Ascending aorta (tissue), 2 donors: Measurements from ENCODE around the gene OGFR. TPM values are rescaled to one million over a fixed set of nuclear protein-coding genes. Genes with fewer than 3 reads are reported as not detected.

Experiments
- DNase-seq, 2 donors: peaks; one replicate each; pipeline ENCODE4 v3.0.0-alpha.2; 2019; ENCODE audit warnings: low spot score in 2 of 2
- H3K27ac ChIP-seq, 2 donors: fragments of 200-600 bp; sonication (generic); one replicate each; pipeline ENCODE4 v1.5.1; 2016 to 2017; ENCODE audit warnings: mild to moderate bottlenecking in 1 of 2
- H3K27me3 ChIP-seq: fragments of 200-600 bp; sonication (generic); one replicate; pipeline ENCODE4 v1.5.1; 2017
- H3K36me3 ChIP-seq, 2 donors: fragments of 200-600 bp; sonication (generic); one replicate each; pipeline ENCODE4 v1.5.1; 2016
- H3K4me1 ChIP-seq, 2 donors: fragments of 200-600 bp; sonication (generic); one replicate each; pipeline ENCODE4 v1.5.1; 2016 to 2017; ENCODE audit warnings: mild to moderate bottlenecking in 1 of 2
- H3K4me3 ChIP-seq, 2 donors: fragments of 200-600 bp; sonication (generic); one replicate each; pipeline ENCODE4 v1.5.1; 2016 to 2017; ENCODE audit warnings: mild to moderate bottlenecking in 1 of 2
- H3K9me3 ChIP-seq, 2 donors: fragments of 200-600 bp; sonication (generic); one replicate each; pipeline ENCODE4 v1.5.1; 2016
- intact Hi-C: fragments of 100-400 bp; cut with DNase I; formaldehyde crosslinking; loops from one replicate; pipeline ENCODE4 v1.15.1; 2023
- total RNA-seq: library from RNA; depleted of rRNA; stranded (reverse); fragments of >200 nt; gene quantifications from one replicate; pipeline ENCODE4 v1.1.0, GENCODE V29; 2016
- TF ChIP-seq, protein P1 (sequence below), 3 experiments: fragments of 200-600 bp in 2 of 3; fragments of 450-650 bp in 1 of 3; sonication (generic) in 2 of 3; IDR thresholded peaks; one replicate each; pipeline ENCODE4 v1.5.1; 2016 to 2019; ENCODE audit warnings: antibody characterized with exemption in 3 of 3, mild to moderate bottlenecking in 1 of 3, moderate library complexity in 1 of 3

Gene OGFR
- total RNA-seq, 1 donor from 2014 or later: 77.4 TPM

GRCh38 chr20:62854121-62854520, 49.5 kb downstream of the OGFR start:
- no peaks in the 10 kb centered on the region for H3K4me1 ChIP-seq
- no peak for DNase-seq
- H3K4me3 ChIP-seq: no peak overlapping the region
- peaks cover 3 to 28% of the 10 kb centered on the region in 2 donors for H3K36me3 ChIP-seq
- H3K9me3 ChIP-seq: no peaks in the 10 kb centered on the region
- no peaks in the 10 kb centered on the region for H3K27me3 ChIP-seq
- TF ChIP-seq, protein P1, sequence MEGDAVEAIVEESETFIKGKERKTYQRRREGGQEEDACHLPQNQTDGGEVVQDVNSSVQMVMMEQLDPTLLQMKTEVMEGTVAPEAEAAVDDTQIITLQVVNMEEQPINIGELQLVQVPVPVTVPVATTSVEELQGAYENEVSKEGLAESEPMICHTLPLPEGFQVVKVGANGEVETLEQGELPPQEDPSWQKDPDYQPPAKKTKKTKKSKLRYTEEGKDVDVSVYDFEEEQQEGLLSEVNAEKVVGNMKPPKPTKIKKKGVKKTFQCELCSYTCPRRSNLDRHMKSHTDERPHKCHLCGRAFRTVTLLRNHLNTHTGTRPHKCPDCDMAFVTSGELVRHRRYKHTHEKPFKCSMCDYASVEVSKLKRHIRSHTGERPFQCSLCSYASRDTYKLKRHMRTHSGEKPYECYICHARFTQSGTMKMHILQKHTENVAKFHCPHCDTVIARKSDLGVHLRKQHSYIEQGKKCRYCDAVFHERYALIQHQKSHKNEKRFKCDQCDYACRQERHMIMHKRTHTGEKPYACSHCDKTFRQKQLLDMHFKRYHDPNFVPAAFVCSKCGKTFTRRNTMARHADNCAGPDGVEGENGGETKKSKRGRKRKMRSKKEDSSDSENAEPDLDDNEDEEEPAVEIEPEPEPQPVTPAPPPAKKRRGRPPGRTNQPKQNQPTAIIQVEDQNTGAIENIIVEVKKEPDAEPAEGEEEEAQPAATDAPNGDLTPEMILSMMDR (IDR thresholded peaks at IDR 0.05): no peak
- intact Hi-C loops: no loop called here
- H3K27ac ChIP-seq: no peak overlapping the region

- Histone ChIP-seq H3K9me3 (no peaks in the 10 kb centered on the region), H3K4me3 (no peak overlapping the region), H3K27ac (no peak overlapping the region), H3K36me3 (peaks cover 3 to 28% of the 10 kb centered on the region in 2 donors), H3K27me3 (no peaks in the 10 kb centered on the region), H3K4me1 (peaks cover 0 to 1% of the 10 kb centered on the region in 2 donors)
- no peak for DNase-seq
- TF ChIP-seq, protein P1 (IDR thresholded peaks at IDR 0.05): no peak
- intact Hi-C loops: loop anchor here (5.0 kb wide), 1 partner anchor 247 kb away; no protein-coding TSS in a partner anchor
These were observed 50.5 kb downstream of the OGFR start for GRCh38 chr20:62855120-62855519.

DNA sequence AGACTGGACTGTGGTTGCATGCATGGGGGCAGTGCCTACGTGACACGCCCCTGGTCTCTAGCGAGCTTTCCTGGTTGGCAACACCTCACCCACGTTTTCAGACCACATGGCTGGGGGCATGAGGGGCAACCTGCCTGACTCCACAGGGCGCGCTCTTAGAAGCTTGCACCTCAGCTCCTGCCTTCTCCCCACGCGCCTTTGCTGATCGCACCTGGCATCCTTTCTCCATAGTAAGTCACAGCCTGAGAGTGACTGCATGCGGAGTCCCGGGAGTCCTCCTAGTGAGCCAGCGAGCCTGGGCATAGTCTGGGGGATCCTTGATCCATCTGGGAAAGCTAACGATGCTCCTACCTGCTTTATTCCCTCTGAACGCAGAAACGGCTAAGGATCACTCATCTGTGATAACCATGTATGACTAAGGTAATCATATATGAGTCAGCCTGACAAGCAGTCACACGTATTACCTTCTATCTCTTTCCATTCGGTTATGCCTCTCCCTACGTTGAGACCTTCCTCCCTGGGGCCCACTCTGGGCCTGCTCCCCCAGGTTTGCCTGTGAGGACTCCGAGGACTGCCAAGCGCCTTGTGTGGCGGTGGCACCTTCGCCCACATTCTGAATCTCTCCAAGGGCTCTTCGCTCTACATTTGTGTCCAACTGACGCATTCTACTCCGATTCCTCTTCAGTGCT, 52.4 kb downstream of the OGFR start:
- peaks cover 4 to 7% of the 10 kb centered on the region in 2 donors for H3K4me1 ChIP-seq
- DNase-seq: no peak
- TF ChIP-seq, protein P1 (IDR thresholded peaks at IDR 0.05): no peak
- intact Hi-C loops: loop anchor here (5.0 kb wide), 1 partner anchor 245 kb away; no protein-coding TSS in a partner anchor
- no peak overlapping the region for H3K4me3 ChIP-seq
- H3K27me3 ChIP-seq: no peaks in the 10 kb centered on the region
- H3K36me3 ChIP-seq: peaks cover 3 to 28% of the 10 kb centered on the region in 2 donors
- no peak overlapping the region for H3K27ac ChIP-seq
- no peaks in the 10 kb centered on the region for H3K9me3 ChIP-seq

GRCh38 chr20:62858058-62858830, 53.6 kb downstream of the OGFR start:
- no peak for DNase-seq
- no peaks in the 10 kb centered on the region for H3K9me3 ChIP-seq
- peaks cover 0 to 17% of the 10 kb centered on the region in 2 donors for H3K36me3 ChIP-seq
- H3K4me3 ChIP-seq: no peak overlapping the region
- H3K4me1 ChIP-seq: peaks cover 4 to 7% of the 10 kb centered on the region in 2 donors
- intact Hi-C loops: loop anchor here (5.0 kb wide), 1 partner anchor 244 kb away; no protein-coding TSS in a partner anchor
- H3K27ac ChIP-seq: no peak overlapping the region
- no peaks in the 10 kb centered on the region for H3K27me3 ChIP-seq
- TF ChIP-seq, protein P1 (IDR thresholded peaks at IDR 0.05): no peak

GRCh38 chr20:62859721-62860120, 55.1 kb downstream of the OGFR start:
- H3K36me3 ChIP-seq: peaks cover 0 to 8% of the 10 kb centered on the region in 2 donors
- no peak overlapping the region for H3K27ac ChIP-seq
- H3K4me3 ChIP-seq: peak overlapping the region in 1 of 2 donors; percentile 69
- DNase-seq: no peak
- peaks cover 4 to 7% of the 10 kb centered on the region in 2 donors for H3K4me1 ChIP-seq
- no peaks in the 10 kb centered on the region for H3K9me3 ChIP-seq
- intact Hi-C loops: loop anchor here (2.0 to 5.0 kb wide), 6 partner anchors 33 to 792 kb away; partner anchors contain the start of genes GID8, TAF4 and YTHDF1
- TF ChIP-seq, protein P1 (IDR thresholded peaks at IDR 0.05): no peak
- H3K27me3 ChIP-seq: no peaks in the 10 kb centered on the region
